K562 (cell line): Measurements from ENCODE around the gene DBNL.

Experiments
- CTCF ChIP-seq, 3 experiments: IDR thresholded peaks in 2 of 3; conservative IDR thresholded peaks in 1 of 3; 2 replicates each; pipeline ENCODE4 v1.5.1; 2011 to 2012; ENCODE audit warnings: low read length in 3 of 3, mild to moderate bottlenecking in 3 of 3, control low read depth in 2 of 3, improper control_type of control experiment in 1 of 3, inconsistent platforms in 1 of 3, low read depth in 1 of 3, mixed read lengths in 1 of 3, moderate library complexity in 1 of 3; ENCODE audit not compliant: insufficient read depth in 2 of 3
- FOXK2 ChIP-seq, 2 experiments: fragments of 450-650 bp; IDR thresholded peaks in 1 of 2; conservative IDR thresholded peaks in 1 of 2; 2 replicates each; pipeline ENCODE4 v1.6.1; 2016; ENCODE audit warnings: low read depth in 2 of 2, mild to moderate bottlenecking in 1 of 2
- HOXB6 ChIP-seq: fragments of 250-450 bp; sonication (Bioruptor Pico); IDR thresholded peaks from 2 replicates; pipeline ENCODE4 v1.5.1; 2022; ENCODE audit warnings: mild to moderate bottlenecking, borderline replicate concordance
- JUN ChIP-seq, 2 experiments: sonication (generic) in 1 of 2; formaldehyde crosslinking in 1 of 2; IDR thresholded peaks; 2 replicates each; pipeline versions ENCODE4 v1.6.1 to v1.8.0; 2012 to 2022; ENCODE audit warnings: borderline replicate concordance in 2 of 2, mild to moderate bottlenecking in 2 of 2, improper control_type of control experiment in 1 of 2, low read depth in 1 of 2, low read length in 1 of 2, missing genetic modification reagents in 1 of 2

DNA sequence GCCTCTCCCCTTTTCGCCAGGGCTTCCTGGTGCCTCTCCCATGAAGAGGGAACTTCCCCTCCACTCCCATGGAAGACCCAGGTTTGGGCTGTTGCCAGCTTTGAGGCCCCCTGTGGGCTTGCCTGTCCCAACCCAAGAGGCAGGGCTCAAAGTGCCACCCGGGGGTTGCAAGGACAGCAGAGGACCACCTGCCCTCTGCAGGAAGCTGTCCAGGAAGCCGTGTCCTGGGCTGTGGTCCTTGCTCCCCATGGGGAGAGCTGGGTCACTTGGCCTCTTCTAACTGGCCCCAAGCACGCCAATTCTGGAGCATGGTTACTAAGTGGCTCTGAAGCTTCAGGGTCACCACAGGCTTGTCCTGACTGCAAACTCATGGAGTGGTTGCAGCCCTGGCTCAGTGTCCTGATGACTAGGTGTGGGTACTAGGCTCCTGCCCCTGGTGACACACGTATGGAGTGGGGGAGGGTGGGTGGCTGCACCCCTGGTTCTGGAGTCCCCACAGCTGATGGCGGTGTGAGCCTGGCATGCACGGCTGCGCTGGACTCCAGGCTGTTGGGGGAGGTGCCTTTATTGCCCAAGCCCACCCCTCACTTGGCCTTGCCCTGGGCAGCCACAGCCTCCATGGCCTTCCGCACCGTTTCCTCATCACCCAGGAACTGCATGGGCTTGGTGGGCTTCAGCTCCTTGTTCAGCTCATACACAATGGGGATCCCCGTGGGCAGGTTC lies 17.8 kb downstream of the DBNL start:
- no peak for TF ChIP-seq JUN (IDR thresholded peaks at IDR 0.05; ENCODE audit: borderline replicate concordance, low read depth, low read length)
- TF ChIP-seq JUN (CRISPR knock-in tag; IDR thresholded peaks at IDR 0.05; ENCODE audit: borderline replicate concordance) = no peak
- no peak for TF ChIP-seq FOXK2 (conservative IDR thresholded peaks at IDR 0.05 in 1 of 2, IDR thresholded peaks at IDR 0.05 in 1 of 2; ENCODE audit: low read depth in 2 of 2)
- TF ChIP-seq CTCF (IDR thresholded peaks at IDR 0.05 in 2 of 3, conservative IDR thresholded peaks at IDR 0.05 in 1 of 3; ENCODE audit: insufficient read depth in 2 of 3, low read depth in 1 of 3, low read length in 3 of 3) = no peak
- no peak for TF ChIP-seq HOXB6
